ENCODE results near the gene LRRC53.

LRRC53 gene

GRCh38 chr1:74512170-74512915 lies at the start of gene LRRC53:
LRRC53 (minus strand) TSS chr1:74512611; CDS start chr1:74483349, 29,262 bp downstream.
- DNase-seq = no peak

DNA sequence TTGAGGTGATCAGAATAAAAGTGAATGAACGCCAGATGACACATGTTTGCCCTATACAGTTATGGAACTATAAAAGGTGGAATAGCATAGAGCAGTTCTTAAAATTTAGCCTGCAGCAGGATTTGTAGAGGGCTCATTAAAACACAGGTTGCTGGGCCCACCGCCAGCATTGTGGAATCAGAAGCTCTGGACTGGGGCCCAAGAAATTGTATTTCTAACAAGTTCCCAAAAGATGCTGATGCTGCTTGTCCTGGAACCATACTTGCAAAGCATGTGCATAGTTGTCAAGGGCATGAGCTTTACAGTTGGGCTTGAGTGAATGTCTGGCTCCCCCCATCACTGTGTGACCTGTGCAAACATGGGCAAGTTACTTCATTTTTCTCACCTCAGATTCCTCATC lies 37.5 kb upstream of the LRRC53 start:
- no peak for DNase-seq

- no peak for DNase-seq
These were observed 36.7 kb upstream of the LRRC53 start for GRCh38 chr1:74548961-74549750.

GRCh38 chr1:74545821-74546220 lies 33.4 kb upstream of the LRRC53 start:
- DNase-seq = no peak

DNA sequence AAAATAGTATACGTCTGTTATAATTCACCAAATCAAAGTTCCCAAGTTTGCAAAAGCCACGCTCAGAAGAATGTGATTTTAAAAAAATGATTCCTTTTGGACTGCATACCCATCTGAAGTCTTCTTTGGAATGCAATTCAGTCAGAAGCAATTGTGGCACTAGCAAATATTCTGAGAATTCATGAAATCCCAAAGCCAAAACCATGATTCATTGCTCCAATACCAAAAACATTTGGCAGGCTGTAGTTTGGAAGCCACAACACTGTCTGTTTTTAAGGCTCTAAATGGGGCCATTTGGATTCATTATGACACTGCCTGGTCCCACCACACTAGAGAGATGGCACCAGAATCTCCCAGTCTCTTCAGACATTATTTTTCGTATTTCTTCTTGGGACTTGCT lies 21.8 kb upstream of the LRRC53 start:
- DNase-seq = no peak

- peak; percentile 89 for DNase-seq
These were observed 19.4 kb upstream of the LRRC53 start for GRCh38 chr1:74531796-74532195.

DNA sequence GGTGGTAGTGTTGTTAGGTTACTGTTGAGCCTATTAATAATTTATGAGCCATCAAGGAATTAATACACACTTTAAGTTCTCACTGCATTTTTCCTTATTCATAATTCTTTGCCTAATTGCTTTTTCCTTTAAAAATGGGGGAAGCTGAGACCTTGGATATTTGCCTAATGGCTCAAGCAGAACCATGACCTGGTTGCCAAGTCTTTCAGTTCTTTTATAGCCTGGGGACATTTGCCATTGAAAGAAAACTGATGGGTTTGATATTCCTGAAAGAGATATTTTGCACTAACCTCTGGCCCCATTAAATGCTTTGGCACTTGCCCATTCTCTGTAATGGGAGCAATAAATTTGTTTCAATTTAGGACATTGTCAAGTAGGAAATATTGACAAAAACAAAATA lies 18.5 kb upstream of the LRRC53 start:
- DNase-seq = peak; percentile 55

GRCh38 chr1:74528123-74528522 lies 15.7 kb upstream of the LRRC53 start:
- no peak for DNase-seq

DNA sequence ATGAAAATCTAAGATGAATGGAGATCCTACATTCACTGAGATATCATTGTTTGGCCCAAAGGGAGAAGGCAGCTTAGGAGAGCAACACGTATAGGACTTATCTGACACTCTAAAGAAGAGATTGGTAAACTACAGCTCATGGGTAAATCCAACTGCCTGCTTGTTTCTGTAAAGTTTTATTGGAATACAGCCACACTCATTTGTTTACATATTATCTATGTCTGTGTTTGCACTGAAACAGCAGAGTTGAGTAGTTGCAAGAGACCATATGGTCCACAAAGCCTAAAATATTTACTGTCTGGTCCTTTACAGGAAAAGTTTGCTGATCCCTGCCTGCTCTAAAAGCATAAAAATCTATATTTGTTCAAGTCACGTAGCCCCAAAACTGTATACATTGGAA lies 14.3 kb upstream of the LRRC53 start:
- DNase-seq = peak; percentile 66

DNA sequence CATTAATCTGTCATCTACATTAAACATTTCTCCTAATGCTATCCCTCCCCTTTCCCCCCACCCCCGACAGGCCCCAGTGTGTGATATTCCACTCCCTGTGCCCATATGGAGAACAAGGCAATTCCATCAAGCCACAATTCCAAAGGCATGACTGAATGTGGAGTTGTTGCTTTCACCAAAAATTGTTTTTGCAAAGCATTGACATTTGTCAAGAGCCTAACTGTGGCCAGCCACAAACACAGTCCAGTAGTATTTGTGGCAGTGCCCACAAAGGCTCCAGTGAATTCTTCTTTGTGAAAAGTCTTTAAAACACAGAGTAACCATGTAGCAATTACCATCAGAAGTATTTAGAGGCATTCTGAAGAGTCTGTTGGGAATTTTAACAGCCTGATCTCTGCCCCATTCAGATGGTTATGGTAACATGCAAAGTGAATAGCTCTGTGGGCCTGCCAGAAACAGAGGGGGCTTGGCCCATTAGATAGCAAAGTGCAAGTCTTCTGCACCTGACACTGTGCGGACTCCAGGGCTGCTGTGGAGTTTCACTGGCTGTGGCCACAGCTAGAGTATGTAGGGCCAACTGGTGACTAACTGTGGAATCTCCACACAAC lies 11.6 kb upstream of the LRRC53 start:
- no peak for DNase-seq

GRCh38 chr1:74522148-74522547 lies 9.7 kb upstream of the LRRC53 start:
- no peak for DNase-seq

GRCh38 chr1:74517599-74518051 lies 5.2 kb upstream of the LRRC53 start:
- no peak for DNase-seq

DNA sequence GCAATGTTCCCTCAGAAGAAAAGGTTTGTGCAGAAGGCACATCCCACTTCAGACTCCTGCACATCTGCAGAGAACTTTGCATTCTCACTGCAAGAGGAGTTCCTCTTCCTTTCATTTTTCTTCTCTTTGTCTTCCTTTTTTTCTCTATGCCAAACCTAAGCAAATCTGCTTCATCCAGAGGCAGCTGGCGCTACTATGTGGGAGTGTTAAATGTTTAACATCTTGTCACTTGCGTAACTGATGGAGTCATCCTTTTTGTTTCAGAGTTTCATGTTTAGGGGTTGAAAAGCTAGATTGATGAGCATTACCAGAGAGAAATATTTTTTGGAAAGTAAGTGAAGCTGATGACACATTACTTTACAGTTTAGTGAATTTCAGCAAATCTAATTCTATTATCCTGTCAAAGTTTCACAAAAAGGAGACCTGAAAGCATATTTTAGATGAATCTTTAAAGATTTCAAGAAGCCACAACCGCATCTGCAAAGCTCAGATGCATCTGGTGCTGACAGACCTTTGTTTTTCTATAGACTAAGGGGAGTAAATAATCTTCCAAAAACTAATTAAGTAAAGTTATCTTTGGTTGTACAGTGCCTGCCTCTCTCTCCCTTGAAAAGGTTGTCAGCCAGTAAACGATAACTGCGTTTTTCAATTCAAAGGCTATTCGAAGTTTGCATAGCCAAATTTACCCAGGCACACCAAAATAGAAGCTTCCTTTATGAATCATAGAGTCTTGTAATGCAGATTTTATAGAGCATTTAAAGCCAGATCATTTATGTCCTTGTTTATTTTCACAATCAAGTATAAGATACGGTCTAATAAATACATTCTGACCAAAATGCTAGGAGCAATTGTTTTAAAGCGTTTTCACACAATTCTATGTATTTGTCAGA lies 1.2 kb upstream of the LRRC53 start:
- no peak for DNase-seq

- DNase-seq = no peak
These were observed 4.0 kb downstream of the LRRC53 start for GRCh38 chr1:74508449-74508848.

- DNase-seq = peak; percentile 18
These were observed 6.3 kb downstream of the LRRC53 start for GRCh38 chr1:74505928-74506710.

DNA sequence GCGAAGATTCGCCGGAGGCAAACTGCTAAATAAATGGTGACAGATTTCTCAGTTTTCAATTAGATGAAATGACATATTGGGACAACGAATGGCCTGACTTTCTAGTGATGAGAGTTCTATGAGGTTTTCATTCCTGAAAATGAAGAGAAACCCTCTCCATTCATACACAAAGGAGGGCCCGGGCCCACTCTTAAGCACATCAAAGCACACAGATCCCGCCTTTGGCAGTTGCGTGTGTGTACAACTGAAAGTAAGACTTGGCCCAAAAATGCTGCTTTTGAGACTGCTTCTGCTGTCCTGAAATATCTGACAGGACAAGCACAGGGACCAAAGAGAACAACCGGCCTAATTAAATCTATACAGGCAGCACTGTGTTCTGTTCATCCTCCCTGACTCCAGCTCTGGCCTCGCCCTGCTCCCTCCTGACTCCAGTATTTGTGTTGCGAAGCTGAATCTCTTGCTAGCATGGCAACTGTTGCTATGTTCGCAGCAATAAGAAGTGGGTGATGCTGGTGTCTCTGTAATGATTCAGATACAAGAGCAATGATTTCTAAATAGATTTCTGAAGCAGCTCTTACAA lies 7.4 kb downstream of the LRRC53 start:
- DNase-seq = peak; percentile 97

DNA sequence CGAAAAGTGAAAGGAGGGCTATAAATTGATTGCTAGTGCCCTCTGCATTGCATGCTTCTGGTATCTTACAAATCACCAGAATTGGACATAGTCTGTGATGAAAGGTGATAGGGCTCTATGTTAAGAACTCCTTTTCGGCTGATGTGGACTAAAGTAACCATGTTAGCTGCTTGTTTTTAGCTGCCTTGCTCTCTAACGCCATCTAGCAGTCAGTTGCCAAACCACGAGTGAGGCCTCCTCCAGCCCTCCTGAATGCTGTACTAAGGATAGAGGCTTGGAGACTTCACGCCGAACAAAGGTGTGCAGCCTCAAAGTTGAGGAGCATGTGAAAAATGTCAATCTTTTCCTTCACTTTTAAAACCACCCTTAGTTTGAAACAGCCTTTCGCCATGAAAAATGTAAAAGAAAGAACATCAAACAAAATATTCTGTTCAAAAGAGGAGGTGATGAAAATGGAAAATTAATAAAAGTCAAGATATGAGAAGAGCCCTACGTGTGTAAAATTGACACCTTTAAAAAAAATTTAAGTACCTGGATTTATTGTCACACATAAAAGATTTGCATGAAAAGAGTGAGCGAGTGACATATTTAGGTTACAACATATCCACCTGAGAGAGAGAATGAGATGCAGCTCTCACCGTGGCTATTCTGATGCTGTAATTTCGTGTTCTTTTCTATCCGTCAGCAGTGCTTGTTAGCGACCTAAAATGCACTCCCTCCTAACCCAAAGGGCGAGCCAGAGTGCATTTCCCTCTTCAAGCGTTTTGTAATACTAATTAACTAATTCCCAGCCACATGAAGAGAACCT lies 8.1 kb downstream of the LRRC53 start:
- peak; percentile 82 for DNase-seq

DNA sequence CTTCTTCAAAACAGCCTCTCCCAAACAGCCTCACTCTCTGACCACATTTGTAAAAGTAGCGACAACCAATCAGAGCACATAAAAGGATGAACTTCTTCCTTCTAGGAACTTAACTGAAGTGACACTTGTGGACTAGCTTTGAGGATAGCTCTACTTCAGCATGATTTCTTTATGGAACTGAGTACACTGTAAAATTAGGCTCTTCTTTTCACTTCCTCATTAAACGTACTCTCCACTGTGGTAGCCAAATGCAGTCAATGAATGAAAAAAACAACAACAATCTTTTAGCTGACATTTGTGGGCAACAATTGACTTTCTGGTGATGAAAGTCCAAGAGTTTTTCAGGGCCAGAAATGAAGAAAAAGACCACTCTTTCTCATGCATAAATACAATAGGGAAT lies 9.6 kb downstream of the LRRC53 start:
- no peak for DNase-seq

GRCh38 chr1:74502432-74502831 lies 10.0 kb downstream of the LRRC53 start:
- no peak for DNase-seq

GRCh38 chr1:74498901-74499300 lies 13.5 kb downstream of the LRRC53 start:
- DNase-seq = no peak

DNA sequence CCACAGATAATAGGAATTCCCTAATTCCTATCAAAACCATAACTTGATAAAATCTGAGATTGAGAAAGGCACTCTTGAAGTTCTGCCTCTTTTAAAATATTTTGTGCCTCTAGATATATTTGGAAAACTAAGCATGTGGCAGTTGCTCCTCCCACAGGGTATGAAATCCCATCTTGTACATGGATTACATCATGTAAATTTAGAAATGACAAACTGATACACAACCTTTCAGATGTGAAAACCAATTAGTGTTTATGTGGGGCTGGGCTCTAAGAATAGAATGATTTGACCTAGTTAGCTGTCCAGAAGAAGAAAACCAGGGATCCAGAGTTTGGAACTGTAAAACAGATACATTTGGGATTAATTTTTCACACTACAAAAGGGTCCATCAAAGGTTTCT lies 15.7 kb downstream of the LRRC53 start:
- no peak for DNase-seq
